Stimulated activated naive CD8-positive, alpha-beta T cell treated with anti-CD3 and anti-CD28 coated beads, Interleukin-15, amount 100 ng/mL, for 72 hours (primary cell): ENCODE data around the gene EFCAB5.
A peak's percentile ranks its signal among the peaks of the same experiment; 100 is the strongest.
"Not testable (repeated sequence)": the region's sequence is repeated elsewhere in the genome, so short reads cannot be mapped to it uniquely, and the experiment has no call there.

Experiments
- ATAC-seq: fragments of 150-1000 bp; cut with Tn5 transposase; 2 replicates; pipeline ENCODE4 v1.10.0; 2021; ENCODE audit warnings: mild to moderate bottlenecking, moderate library complexity
- DNase-seq, 2 donors: peaks; one replicate each; pipeline ENCODE4 v3.0.0; 2021 to 2022
- H3K27ac Mint-ChIP-seq, 2 donors: one replicate each; pipeline ENCODE4 v1.8.0; 2022; ENCODE audit warnings: mild to moderate bottlenecking in 2 of 2, mixed read lengths in 2 of 2, moderate library complexity in 2 of 2
- H3K27me3 Mint-ChIP-seq: one replicate; pipeline ENCODE4 v1.8.0; 2022; ENCODE audit warnings: mixed read lengths
- H3K4me1 Mint-ChIP-seq: one replicate; pipeline ENCODE4 v1.8.0; 2022; ENCODE audit warnings: mild to moderate bottlenecking, mixed read lengths
- H3K4me3 Mint-ChIP-seq, 2 donors: one replicate each; pipeline ENCODE4 v1.8.0; 2022; ENCODE audit warnings: mild to moderate bottlenecking in 2 of 2, mixed read lengths in 2 of 2, moderate library complexity in 1 of 2
- H3K9me3 Mint-ChIP-seq, 2 donors: one replicate each; pipeline ENCODE4 v1.8.0; 2022; ENCODE audit warnings: mixed read lengths in 2 of 2

The EFCAB5 gene

DNA sequence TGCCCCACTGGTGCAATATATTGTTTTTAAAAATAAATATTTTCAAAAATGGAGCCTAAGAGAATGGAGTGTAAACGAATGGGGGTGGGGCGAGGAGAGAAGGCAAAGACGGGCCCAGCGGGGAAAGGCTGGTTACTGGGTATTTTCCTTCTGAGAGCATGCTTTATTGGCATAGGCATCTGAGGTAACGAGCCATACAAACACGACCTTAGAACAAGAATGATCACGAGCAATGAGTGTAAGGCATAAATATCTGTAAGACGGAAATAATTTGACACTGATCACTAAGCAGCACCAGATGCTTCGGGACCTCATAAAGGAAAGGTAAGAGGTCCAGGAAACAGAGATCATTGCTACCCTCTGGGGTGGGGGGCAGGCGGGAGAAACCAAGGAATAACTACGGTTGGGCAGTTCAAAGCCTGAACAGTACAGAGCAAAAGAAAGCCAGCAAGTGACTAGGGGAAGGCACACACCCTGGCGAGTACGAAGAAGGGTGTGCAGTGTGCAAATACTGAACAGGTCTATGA lies 12.4 kb upstream of the EFCAB5 start:
- peak overlapping the region in 1 of 2 donors; percentile 91 for H3K27ac Mint-ChIP-seq
- no peak overlapping the region for H3K4me3 Mint-ChIP-seq
- no peaks in the 10 kb centered on the region for H3K27me3 Mint-ChIP-seq
- no peaks in the 10 kb centered on the region for H3K9me3 Mint-ChIP-seq
- DNase-seq (peak; percentile 10 to 24), ATAC-seq (no peak)
- H3K4me1 Mint-ChIP-seq: peaks cover 34% of the 10 kb centered on the region

DNA sequence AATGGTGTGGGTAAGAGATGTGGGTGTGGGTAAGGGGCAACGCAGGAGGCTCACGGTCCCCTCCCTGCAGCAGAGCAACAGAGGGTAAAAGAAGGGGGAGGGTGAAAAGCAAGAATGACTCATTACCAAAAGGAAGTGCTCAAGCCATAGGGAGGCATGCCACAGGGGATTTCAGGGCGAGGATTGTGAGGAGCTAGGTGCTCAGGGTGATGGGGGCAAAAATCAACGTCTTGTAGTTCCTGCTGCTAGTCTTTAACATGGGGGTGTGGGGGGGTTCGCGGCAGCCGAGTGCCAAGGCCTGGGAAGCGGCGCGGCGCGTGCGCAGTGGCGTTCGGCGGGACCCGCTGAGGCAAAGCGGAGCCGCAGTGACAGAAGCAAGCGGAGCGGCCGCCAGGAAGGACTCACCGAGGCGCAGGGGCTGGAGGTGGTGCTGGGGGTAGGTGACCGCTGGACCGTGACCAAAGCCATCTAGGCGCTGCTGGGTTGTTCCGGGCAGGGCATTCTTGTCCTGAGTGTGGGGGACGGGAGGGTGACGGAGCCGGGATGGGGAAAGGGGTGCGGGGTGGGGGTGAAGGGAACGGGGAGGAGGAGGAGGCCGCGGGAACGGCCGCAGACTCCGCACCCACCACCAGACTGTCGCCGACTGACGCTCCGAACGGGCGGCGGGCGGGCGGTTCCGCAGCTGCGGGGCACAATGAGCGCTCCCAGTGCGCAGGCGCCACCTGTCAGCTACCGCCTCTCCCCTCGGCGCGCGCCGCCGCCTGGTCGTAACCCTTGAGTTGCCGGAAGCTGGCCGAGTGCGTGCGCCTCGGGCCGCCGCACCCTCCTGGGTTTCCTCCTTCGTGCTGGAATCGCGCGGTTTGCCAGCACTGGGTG lies 11.7 kb upstream of the EFCAB5 start, which contains the start of gene SSH2:
TSS of gene SSH2 (minus strand) at position 696 of the 876 bp plus-strand sequence. CDS start at position 468, 228 bp downstream.
- Mint-ChIP-seq H3K27ac (peak within 1 kb of the TSS in 1 of 2 donors; percentile 91), H3K4me3 (no peak within 1 kb of the TSS), H3K4me1 (peaks cover 32% of the 10 kb centered on the region), H3K9me3 (no peaks in the 10 kb centered on the region), H3K27me3 (no peaks in the 10 kb centered on the region)
- DNase-seq: peak; percentile 81 to 87
- peak; percentile 84 for ATAC-seq

DNA sequence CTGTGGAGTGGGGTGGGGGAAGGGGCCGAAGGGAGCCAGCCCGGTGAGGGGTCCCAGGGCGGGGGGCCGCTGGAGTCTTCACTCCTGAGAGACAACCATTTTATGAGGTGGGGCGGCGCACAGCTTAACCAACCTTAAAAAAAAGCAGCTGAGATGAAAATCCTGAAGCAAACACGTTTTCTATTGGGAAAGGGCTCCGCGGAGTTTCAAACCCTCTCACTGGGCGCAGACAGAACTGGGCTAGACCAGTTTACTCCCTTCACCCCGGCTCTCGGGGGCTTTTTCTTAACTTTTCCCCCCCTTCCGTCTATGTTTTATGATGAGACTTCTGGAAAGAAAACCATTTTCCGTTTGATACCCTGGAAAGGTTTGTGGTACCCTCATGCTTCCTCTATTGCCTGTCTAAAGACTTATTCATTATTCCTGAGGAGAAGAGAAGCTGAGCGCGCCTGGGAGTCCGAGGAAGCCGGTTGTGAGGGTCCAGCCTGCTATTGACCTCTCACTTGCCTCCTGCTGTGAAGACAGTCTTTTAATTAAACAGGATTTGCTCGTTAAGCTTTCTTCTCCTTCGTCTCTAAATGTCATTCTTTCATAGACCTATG lies 10.9 kb upstream of the EFCAB5 start:
- no peaks in the 10 kb centered on the region for H3K9me3 Mint-ChIP-seq
- H3K4me3 Mint-ChIP-seq: no peak overlapping the region
- H3K27me3 Mint-ChIP-seq: no peaks in the 10 kb centered on the region
- H3K27ac Mint-ChIP-seq: peak overlapping the region in 1 of 2 donors; percentile 91
- H3K4me1 Mint-ChIP-seq: peaks cover 26% of the 10 kb centered on the region
- ATAC-seq: peak; percentile 11
- DNase-seq: peak in 1 of 2 donors; percentile 11

DNA sequence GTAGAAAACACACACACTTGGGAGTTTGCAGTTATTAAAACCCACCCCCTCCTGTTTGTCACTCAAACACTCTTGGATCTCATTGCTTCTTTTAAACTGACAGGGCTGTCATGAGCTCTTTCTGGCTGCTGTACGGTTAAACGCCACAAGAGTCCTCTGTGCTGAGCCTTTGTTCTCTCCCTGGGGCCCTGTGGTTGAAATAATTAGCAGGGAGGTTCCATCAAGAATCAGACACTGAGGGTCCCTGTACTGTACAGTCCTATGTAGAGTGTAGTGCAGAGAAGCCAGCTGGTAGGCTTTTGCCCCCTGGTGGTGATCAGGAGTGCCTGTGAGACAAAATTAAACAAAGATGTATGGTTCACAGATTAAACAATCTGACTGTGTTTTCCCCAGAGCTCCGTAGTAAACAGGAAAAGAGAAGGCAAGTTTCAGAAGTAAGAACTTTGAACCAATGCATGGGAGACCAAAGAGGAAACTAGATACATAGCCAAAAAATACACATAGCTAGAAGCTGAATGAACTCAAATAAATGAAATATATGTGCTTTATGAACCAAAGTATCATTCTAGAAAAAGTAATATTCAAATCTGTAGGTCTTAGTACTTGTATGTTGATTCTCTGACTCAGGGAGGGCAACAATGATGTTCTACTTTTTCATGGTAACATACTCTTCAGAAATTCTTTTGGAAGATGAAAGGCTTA lies 10.1 kb upstream of the EFCAB5 start:
- Mint-ChIP-seq H3K4me1 (peaks cover 17% of the 10 kb centered on the region), H3K4me3 (no peak overlapping the region), H3K27me3 (no peaks in the 10 kb centered on the region), H3K27ac (no peak overlapping the region), H3K9me3 (no peaks in the 10 kb centered on the region)
- DNase-seq (peak; percentile 73 to 77), ATAC-seq (peak; percentile 85)

DNA sequence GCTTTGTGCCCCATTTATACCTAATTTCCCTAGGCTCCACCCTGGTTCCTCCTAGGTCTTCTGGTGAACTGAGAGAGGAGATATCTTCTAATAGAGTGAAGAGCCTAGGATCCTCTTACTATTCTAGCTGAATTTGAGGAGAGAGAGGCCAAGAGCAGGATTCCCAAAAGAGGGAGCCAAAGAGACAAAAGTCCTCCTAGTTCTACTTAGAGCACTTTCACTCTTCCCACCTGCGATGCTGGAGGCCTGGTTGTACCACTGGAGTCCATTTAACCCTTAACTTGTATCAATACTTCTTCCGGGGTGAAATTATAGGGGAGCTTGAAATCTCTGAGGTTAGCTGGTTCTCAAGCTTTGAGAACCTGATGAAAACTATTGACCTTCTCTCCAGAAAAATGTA lies 8.1 kb upstream of the EFCAB5 start:
- H3K4me1 Mint-ChIP-seq: peaks cover 2% of the 10 kb centered on the region
- no peak overlapping the region for H3K4me3 Mint-ChIP-seq
- H3K27me3 Mint-ChIP-seq: no peaks in the 10 kb centered on the region
- no peaks in the 10 kb centered on the region for H3K9me3 Mint-ChIP-seq
- ATAC-seq: no peak
- no peak for DNase-seq
- H3K27ac Mint-ChIP-seq: no peak overlapping the region

DNA sequence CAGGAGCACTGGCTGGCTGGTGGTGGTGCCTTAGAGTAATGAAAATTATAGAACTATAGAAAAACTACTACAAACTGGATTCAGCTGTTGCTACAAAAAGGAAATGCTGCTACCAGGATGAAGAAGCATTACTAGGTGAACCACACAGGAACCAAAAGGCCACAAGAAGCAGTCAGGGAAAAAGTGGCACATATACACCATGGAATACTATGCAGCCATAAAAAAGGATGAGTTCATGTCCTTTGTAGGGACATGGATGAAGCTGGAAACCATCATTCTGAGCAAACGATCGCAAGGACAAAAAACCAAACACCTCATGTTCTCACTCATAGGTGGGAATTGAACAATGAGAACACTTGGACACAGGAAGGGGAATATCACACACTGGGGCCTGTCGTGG lies 5.5 kb upstream of the EFCAB5 start:
- H3K27me3 Mint-ChIP-seq, H3K4me1 Mint-ChIP-seq, ATAC-seq, H3K27ac Mint-ChIP-seq, H3K9me3 Mint-ChIP-seq, H3K4me3 Mint-ChIP-seq, DNase-seq: not testable (repeated sequence)

DNA sequence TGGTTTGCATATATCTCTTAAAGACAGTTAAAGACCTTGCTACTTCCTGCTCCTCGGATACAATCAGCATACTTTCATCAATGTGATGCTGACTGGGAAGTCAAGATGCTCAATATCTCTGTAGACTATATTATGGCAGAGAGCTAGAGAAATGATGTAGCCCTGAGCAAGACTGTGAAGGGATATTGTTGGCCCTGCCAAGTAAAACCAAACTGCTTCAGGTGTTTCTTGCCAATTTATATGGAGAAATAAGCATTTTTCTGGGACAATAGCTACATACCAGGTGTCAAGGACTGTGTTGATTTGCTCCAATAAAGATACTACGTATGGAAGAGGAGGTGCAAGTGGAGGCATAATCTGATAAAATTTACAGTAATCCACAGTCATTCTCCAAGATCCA lies 4.7 kb upstream of the EFCAB5 start:
- no peak for DNase-seq
- Mint-ChIP-seq H3K4me1 (no peaks in the 10 kb centered on the region), H3K4me3 (no peak overlapping the region), H3K27ac (no peak overlapping the region), H3K27me3 (no peaks in the 10 kb centered on the region), H3K9me3 (no peaks in the 10 kb centered on the region)
- ATAC-seq: no peak

DNA sequence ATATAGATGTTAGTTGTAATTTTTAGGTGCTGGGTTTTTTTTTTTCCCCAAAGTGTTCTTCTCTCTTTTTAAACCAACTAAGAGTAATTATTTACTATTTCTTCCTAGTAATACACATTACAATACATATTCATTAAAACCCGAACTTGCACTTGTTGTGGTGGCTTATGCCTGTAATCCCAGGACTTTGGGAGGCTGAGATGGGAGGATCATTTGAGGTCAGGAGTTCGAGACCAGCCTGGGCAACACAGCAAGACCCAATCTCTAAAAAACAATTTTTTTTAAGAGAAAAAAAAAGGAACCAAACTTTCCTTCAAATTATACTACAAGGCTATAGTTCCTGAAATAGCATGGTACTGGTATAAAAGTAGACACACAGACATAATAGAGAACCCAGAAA lies 3.8 kb downstream of the EFCAB5 start:
- Mint-ChIP-seq H3K4me3 (no peak overlapping the region), H3K9me3 (no peaks in the 10 kb centered on the region), H3K27me3 (no peaks in the 10 kb centered on the region), H3K4me1 (no peaks in the 10 kb centered on the region), H3K27ac (no peak overlapping the region)
- no peak for ATAC-seq
- DNase-seq: no peak

DNA sequence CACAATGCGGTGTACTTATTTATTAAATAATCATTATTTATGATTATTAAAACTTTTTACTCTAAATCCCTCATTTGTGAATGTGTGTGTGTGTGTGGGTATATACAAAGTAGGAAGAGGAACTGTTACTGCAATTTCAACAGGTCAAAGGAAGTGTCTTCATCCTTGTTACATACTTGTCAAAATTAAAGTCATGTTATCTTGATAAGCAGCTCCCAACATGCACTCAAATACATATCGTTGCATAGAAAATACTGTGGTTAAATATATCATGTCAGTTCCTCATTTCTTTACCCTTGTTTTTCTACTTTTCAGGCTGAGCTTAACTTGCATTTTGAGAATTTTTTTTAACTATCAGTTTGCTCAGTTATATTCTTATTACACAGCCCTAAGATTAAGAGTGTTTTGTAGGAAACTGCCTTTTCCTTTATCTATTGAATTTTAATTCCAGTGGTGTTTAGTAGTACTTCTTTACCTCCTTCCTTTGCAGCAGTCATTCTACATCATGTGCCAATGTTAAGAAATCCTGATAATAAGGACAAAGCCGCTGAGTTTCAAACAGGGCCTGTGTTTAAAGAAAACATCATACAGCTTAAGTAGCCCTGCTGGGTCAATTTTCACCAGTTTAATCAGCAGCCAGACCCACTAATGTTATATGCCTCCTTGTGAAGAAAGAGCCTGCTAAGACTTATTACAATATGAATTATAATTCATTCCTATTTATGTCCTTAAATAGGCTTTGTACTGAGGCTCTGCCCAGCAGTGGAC lies 7.2 kb downstream of the EFCAB5 start:
- Mint-ChIP-seq H3K9me3 (peaks cover 3 to 10% of the 10 kb centered on the region in 2 donors), H3K4me1 (no peaks in the 10 kb centered on the region), H3K4me3 (no peak overlapping the region), H3K27ac (no peak overlapping the region), H3K27me3 (no peaks in the 10 kb centered on the region)
- ATAC-seq (no peak), DNase-seq (no peak)

DNA sequence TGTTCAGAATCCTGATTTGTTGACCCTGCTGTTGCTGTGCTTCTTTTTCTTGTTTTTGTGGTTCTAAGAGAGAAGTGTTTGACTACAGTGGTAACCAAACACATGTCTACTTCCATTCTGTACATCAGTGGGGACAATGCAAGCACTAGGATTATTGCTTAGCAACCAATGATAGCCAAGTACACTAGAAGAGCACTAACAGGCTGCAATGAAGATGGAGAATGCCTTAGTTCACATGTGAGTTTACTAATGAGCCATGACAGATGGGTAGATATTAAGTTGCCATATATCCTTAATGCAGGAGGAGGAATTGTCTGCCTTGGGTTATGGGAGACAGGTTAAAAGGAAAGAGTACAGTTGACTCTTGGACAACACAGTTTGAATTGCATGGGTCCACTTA lies 8.3 kb downstream of the EFCAB5 start:
- Mint-ChIP-seq H3K4me1 (no peaks in the 10 kb centered on the region), H3K4me3 (no peak overlapping the region), H3K27ac (no peak overlapping the region), H3K9me3 (peaks cover 6 to 19% of the 10 kb centered on the region in 2 donors), H3K27me3 (no peaks in the 10 kb centered on the region)
- ATAC-seq: no peak
- DNase-seq: no peak

DNA sequence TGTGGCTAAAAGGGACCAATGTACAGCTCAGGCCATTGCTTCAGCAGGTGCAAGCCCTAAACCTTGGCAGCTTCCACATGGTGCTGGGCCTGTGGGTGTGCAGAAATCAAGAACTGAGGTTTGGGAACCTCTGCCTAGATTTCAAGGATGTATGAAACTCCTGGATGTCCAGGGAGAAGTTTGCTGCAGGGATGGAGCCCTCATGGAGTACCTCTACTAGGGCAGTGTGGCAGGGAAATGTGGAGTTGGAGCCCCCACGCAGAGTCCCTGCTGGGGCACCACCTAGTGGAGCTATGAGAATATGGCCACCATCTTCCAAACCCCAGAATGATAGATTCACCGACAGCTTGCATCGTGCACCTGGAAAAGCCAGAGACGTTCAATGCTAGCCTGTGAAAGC lies 13.0 kb downstream of the EFCAB5 start:
- no peaks in the 10 kb centered on the region for H3K4me1 Mint-ChIP-seq
- ATAC-seq (no peak), DNase-seq (no peak)
- no peaks in the 10 kb centered on the region for H3K27me3 Mint-ChIP-seq
- H3K4me3 Mint-ChIP-seq: no peak overlapping the region
- no peak overlapping the region for H3K27ac Mint-ChIP-seq
- peaks cover 6 to 26% of the 10 kb centered on the region in 2 donors for H3K9me3 Mint-ChIP-seq

DNA sequence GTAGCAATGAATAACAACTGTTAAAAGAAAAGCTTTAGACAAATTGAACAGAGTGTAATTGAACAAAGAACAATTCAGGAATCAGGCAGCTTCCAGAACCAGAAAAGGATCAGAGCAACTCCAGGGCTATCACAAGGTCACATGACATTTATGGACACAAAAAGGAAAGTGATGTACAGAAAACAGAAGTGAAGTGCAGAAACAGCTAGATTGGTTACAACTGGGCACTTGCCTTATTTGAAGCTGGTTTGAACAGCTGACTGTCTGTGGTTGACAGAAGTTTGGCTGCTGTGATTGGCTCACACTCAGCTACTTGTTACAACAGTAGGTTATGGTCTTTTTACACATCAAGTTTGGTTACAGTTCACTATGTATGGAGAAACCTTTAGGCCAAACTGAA lies 14.8 kb downstream of the EFCAB5 start:
- Mint-ChIP-seq H3K27me3 (no peaks in the 10 kb centered on the region), H3K4me3 (no peak overlapping the region), H3K9me3 (peaks cover 6 to 26% of the 10 kb centered on the region in 2 donors), H3K4me1 (no peaks in the 10 kb centered on the region), H3K27ac (no peak overlapping the region)
- no peak for DNase-seq
- ATAC-seq: no peak

DNA sequence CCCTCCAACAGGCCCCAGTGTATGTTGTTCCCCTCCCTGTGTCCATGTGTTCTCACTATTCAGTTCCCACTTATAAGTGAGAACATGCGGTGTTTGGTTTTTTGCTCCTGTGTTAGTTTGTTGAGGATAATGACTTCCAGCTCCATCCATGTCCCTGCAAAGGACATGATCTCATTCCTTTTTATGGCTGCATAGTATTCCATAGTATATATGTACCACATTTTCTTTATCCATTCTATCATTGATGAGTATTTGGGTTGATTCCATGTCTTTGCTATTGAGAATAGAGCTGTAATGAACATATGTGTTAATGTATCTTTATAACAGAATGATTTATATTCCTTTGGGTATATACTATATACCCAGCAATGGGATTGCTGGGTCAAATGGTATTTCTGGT lies 16.1 kb downstream of the EFCAB5 start:
- DNase-seq, H3K27me3 Mint-ChIP-seq, ATAC-seq, H3K27ac Mint-ChIP-seq, H3K4me1 Mint-ChIP-seq, H3K4me3 Mint-ChIP-seq: not testable (repeated sequence)
- H3K9me3 Mint-ChIP-seq: peaks cover 6 to 26% of the 10 kb centered on the region in 2 donors

DNA sequence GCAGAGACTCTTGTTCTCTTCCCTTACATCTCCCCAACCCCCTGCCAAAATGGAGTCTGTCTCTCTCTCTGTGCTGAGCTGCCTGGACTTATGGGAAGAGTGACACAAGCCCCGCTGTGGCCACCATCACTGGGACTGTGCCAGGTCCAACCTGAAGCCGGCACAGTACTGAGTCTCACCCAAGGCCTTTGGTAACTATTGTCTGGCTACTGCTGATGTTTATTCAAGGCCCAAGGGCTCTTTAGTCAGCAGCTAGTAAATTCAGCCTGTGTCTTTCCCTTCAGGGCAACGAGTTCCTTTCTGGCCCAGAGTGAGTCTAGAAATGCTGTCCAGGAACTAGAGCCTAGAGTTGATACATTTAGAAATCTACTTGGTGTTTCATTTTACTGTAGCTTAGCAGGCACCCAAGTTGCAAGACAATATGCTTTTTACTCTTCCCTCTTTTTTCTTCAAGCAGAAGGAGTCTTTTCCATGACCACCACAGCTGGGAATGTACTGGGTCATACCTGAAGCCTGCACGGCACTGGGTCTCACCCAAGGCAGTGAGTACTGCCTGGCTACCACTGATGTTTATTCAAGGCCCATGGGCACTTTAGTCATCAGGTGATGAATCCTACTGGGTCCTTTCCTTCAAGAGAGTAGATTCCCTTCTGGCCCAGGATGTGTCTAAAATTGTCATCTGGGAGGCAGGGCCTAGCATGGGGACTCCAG lies 17.7 kb downstream of the EFCAB5 start:
- Mint-ChIP-seq H3K9me3 (peaks cover 0 to 19% of the 10 kb centered on the region in 2 donors), H3K4me3 (no peak overlapping the region), H3K4me1 (no peaks in the 10 kb centered on the region), H3K27me3 (no peaks in the 10 kb centered on the region), H3K27ac (no peak overlapping the region)
- ATAC-seq (no peak), DNase-seq (no peak)
